Fibroblast of villous mesenchyme (primary cell): ENCODE measurements around the gene SORBS1. TPM values are rescaled to one million over a fixed set of nuclear protein-coding genes. Genes with fewer than 3 reads are reported as not detected.

ENCODE experiments used
- DNase-seq: peaks from one replicate; pipeline ENCODE4 v3.0.0-alpha.2; 2010; ENCODE audit warnings: low read depth
- H3K4me3 ChIP-seq: 2 replicates; pipeline ENCODE4 v1.5.1; 2011; ENCODE audit warnings: low read depth, mild to moderate bottlenecking, low read length
- total RNA-seq: library from RNA; depleted of rRNA; stranded (reverse); fragments of >200 nt; gene quantifications from 2 replicates; pipeline ENCODE4 v1.2.3, GENCODE V29; 2012
- TF ChIP-seq, protein P1 (sequence below): IDR thresholded peaks from 2 replicates; pipeline ENCODE4 v1.5.1; 2012; ENCODE audit warnings: low read depth, mild to moderate bottlenecking, low read length; ENCODE audit not compliant: insufficient read depth

The SORBS1 gene
- total RNA-seq, 1 donor: 8.2 TPM

DNA sequence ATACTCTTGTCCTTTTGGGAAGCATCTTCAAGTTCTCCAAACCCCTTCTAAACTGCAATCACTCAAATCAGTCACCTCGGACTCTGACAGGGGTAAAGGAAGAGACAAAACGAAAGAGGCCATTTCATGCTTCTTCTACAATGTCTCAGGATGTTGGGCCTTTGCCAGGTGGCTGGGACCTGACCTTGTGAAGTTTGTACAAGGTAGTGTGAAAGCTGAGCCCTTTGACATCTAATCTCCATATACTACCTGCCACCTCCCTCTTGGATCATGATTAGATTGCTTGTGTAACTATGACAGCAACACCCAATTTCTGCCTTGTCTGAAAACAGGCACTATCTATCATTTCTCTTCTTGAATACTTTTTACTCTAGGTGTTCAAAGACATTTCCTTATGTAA, 235.3 kb downstream of the SORBS1 start:
- TF ChIP-seq, protein P1, sequence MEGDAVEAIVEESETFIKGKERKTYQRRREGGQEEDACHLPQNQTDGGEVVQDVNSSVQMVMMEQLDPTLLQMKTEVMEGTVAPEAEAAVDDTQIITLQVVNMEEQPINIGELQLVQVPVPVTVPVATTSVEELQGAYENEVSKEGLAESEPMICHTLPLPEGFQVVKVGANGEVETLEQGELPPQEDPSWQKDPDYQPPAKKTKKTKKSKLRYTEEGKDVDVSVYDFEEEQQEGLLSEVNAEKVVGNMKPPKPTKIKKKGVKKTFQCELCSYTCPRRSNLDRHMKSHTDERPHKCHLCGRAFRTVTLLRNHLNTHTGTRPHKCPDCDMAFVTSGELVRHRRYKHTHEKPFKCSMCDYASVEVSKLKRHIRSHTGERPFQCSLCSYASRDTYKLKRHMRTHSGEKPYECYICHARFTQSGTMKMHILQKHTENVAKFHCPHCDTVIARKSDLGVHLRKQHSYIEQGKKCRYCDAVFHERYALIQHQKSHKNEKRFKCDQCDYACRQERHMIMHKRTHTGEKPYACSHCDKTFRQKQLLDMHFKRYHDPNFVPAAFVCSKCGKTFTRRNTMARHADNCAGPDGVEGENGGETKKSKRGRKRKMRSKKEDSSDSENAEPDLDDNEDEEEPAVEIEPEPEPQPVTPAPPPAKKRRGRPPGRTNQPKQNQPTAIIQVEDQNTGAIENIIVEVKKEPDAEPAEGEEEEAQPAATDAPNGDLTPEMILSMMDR: no peak
- DNase-seq: no peak
- no peak overlapping the region for H3K4me3 ChIP-seq

DNA sequence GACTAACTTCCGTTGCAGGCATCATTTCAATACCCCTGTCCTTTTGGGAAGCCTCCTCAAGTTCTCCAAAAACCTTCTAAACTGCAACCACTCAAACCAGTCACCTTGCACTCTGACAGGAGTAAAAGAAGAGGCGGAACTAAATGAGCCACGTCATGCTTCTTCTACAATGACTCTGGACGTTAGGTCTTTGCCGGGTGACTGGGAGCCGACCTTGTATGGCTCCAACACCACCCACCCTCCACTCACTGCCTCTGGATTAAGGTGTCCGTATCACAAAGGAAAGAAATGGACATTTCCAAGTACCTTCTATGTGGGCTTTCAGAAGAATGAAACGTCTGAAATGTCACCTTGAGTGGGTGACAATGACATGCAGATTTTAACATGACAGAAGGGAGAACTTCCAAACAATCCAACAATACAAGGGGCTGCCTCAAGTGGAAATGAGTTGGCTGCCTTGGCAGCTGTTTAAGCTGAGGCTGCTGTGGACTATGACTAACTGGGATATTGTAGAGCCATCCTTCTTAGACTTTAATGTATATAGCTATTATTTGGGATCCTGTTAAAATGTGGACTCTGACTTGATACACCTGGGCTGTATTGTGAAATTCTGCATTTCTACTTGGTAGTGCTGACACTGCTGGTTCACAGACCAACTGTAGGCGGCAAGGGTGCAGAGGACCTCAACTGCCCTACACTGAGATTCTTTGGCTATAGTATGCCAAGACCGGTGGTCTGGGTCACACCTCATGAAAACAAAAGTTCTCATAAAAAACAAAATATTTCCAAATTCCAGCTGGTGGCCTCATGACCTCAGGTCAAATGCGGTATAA, 236.5 kb downstream of the SORBS1 start:
- no peak overlapping the region for H3K4me3 ChIP-seq
- DNase-seq: no peak
- TF ChIP-seq, protein P1: no peak

DNA sequence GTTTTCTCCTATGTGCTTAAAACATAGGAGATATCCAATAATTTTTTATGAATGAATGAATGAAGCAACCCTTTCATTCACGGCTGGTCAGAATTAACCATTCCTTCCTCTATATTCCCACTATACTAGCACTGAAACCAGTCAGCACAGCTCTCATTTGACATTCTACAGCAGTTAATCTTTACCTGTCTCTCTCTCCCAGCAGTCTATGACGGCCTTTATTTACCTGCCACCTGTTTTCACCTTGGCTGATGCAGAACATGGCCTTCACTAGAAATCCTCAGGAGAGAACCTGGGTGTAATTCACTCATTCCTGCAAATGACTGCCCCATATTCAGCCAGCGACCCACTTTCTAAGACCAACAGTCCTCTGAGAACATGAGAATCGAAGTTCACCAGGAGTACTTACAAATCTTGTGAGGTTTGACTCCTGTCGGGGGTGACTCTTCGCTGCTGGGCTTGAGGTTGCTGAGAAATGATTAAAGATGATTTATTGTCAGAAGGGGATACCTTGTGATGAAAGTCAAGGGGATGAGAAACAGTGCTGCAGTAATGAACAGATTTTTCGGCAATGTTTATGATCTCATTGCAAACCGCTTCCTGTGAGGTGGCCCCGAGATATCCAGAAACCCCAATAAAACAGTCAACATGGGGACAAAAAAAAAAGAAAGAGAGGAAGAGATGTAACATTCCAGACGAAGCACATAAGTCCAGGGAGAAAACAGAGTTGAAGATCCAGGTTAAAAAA, 239.4 kb downstream of the SORBS1 start:
- peak; percentile 71 for DNase-seq
- TF ChIP-seq, protein P1: no peak
- H3K4me3 ChIP-seq: no peak overlapping the region

DNA sequence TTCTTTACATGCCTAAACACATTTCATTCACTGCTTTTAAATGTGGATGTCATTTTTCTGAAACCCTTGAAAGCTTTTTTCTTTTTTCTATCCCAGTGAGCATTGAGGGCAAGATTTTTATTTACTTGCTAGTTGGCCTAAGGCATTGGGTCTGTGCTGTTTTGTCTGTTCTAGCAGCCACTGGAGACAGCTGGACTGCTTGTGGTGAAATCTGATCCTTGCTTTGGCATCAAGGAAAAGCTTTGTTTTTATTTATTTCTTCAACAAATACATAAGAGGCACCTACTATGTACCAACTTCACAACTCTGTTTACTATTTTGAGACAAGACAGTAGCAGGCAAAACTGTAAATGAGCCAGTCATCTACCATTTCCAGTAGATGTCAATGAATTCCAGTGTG, 241.9 kb downstream of the SORBS1 start:
- DNase-seq: peak; percentile 73
- TF ChIP-seq, protein P1: no peak
- no peak overlapping the region for H3K4me3 ChIP-seq

DNA sequence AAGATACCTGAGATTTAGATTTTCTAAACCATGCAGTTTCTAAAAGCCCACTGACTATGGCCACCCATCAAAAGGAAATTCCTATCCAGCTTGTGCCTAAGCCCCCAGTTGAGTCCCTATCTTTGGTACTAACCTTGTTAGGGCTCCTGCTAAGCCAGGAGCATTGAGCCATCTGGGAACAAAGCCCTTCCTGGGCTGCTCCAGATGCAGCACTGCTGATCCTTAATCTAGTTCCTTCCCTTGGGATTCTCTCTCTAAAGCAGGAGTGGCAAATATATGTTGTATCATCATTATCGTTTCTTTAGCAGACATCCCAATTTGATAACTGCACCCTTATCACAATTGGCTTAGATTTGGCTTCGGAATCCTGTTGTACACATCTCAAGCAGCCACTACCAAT, 245.7 kb downstream of the SORBS1 start:
- DNase-seq: no peak
- TF ChIP-seq, protein P1: no peak
- no peak overlapping the region for H3K4me3 ChIP-seq

DNA sequence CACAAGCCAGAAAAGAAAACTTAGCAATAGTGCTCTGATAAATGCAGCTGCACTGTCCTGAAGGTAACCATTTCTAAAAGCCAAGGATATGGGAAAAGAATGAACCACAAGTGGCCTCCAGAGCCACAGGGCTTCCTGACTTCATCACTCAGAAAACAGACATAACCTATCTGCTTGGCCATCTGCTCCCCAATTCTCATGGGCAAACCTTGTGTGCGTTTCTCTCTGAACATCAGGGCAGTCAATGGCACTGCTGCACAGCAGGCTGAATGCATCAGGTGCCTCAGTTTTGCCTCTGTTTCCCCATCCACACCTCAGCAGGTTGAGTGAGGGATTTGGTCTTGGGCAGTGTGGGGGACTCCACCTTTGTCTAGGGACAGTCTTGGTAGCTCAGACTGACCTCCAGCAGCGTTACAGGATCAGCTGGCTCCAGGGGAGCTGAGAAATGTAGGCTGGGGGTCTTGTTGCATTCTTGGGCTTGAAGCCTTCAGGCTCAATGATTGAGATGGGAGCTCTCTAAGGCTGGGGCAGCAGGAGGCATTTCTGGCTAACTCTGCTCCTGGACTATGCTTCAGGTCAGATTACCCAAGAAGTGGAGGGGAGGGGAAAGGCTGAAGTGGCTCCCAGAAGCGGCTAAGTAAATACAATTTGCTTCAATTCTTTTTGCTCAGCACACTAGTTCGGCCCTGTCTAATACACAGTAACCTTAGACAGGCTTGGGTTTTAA, 246.8 kb downstream of the SORBS1 start:
- no peak for DNase-seq
- TF ChIP-seq, protein P1: no peak
- H3K4me3 ChIP-seq: no peak overlapping the region
